ENCODE measurements around the gene BLM. TPM values are rescaled to one million over a fixed set of nuclear protein-coding genes. Genes with fewer than 3 reads are reported as not detected.
A peak's percentile ranks its signal among the peaks of the same experiment; 100 is the strongest.

BLM gene
- total and polyA plus RNA-seq, 2 of the 4 experiments (the other 2 are of a cell fraction), result 2.5 to 6.5 TPM

- ATAC-seq (ENCODE audit: low read depth), result no peak
- peaks cover 12% of the 10 kb centered on the region for H3K9me1 ChIP-seq (ENCODE audit: insufficient read depth, low read length)
- H2BK5ac ChIP-seq (ENCODE audit: low read depth, low read length, poor library complexity, severe bottlenecking), result no peak overlapping the region
- H3K4me3 ChIP-seq (ENCODE audit: insufficient read depth, low read depth, low read length), result no peak overlapping the region
- H2AFZ ChIP-seq (replicated peaks; ENCODE audit: low read length, poor library complexity), result peak overlapping the region; percentile 9
- H3K4ac ChIP-seq (ENCODE audit: low read depth, low read length), result no peak overlapping the region
- dilution Hi-C loops (cut with HindIII; ENCODE audit: low sequenced_read_pairs, unreplicated experiment), result no loop called here
- no peak overlapping the region for H2BK20ac ChIP-seq (ENCODE audit: low read depth, low read length)
- intact Hi-C loops (cut with micrococcal nuclease), result no loop called here
- H2AK9ac ChIP-seq (replicated peaks; ENCODE audit: low read depth, low read length, poor library complexity), result peak overlapping the region; percentile 59
- no TSS peak for BruUV-seq (replicated peaks)
- peak overlapping the region; percentile 41 for H3K14ac ChIP-seq (replicated peaks; ENCODE audit: low read depth, low read length)
- no peak for TF ChIP-seq BHLHE40 (IDR thresholded peaks at IDR 0.05; ENCODE audit: low read depth, low read length)
- TF ChIP-seq USF2 (IDR thresholded peaks at IDR 0.05; ENCODE audit: low read depth, low read length), result no peak
- no peak for TF ChIP-seq CTCF (conservative IDR thresholded peaks at IDR 0.05; ENCODE audit: low read depth, low read length)
- TF ChIP-seq MAFK (IDR thresholded peaks at IDR 0.05; ENCODE audit: low read depth, low read length), result no peak
- no peak for TF ChIP-seq SMC3 (IDR thresholded peaks at IDR 0.05; ENCODE audit: low read depth, low read length)
- TF ChIP-seq FOS (IDR thresholded peaks at IDR 0.05; ENCODE audit: low read depth, low read length), result no peak
- TF ChIP-seq MXI1 (IDR thresholded peaks at IDR 0.05; ENCODE audit: borderline replicate concordance, low read depth, low read length), result no peak
- no peak for TF ChIP-seq CEBPB (IDR thresholded peaks at IDR 0.05; ENCODE audit: low read depth, low read length)
- no peak for TF ChIP-seq RAD21 (IDR thresholded peaks at IDR 0.05; ENCODE audit: low read length)
- no peak for TF ChIP-seq MAZ (IDR thresholded peaks at IDR 0.05; ENCODE audit: borderline replicate concordance, low read depth, low read length)
- no peak for TF ChIP-seq RCOR1 (IDR thresholded peaks at IDR 0.05; ENCODE audit: insufficient replicate concordance, low read length)
- TF ChIP-seq ELK1 (IDR thresholded peaks at IDR 0.05; ENCODE audit: borderline replicate concordance, low read depth, low read length), result no peak
- TF ChIP-seq POLR2A (IDR thresholded peaks at IDR 0.05; ENCODE audit: low read depth, low read length), result no peak
- TF ChIP-seq NFE2L2 (IDR thresholded peaks at IDR 0.05; ENCODE audit: low read depth, low read length), result no peak
- no peak for TF ChIP-seq RFX5 (IDR thresholded peaks at IDR 0.05; ENCODE audit: low read depth, low read length)
- no peak for TF ChIP-seq CHD1 (IDR thresholded peaks at IDR 0.05; ENCODE audit: low read depth, low read length)
- H4K5ac ChIP-seq (ENCODE audit: low read depth, low read length), result no peak overlapping the region
- H2BK15ac ChIP-seq (ENCODE audit: low read depth, low read length), result no peak overlapping the region
- H3K4me2 ChIP-seq (ENCODE audit: low read depth, low read length), result no peak overlapping the region
- H3K79me1 ChIP-seq (ENCODE audit: low read depth in 1 of 2, low read length in 2 of 2), result no peaks in the 10 kb centered on the region
- H3K23ac ChIP-seq (ENCODE audit: low read depth, low read length), result no peak overlapping the region
- H3K18ac ChIP-seq (ENCODE audit: low read depth, low read length), result no peak overlapping the region; the same call in 1 of the 2 replicates
- H3K36me3 ChIP-seq (ENCODE audit: control insufficient read depth, insufficient read depth, low read length), result no peaks in the 10 kb centered on the region
- in situ Hi-C loops (cut with MboI; ENCODE audit: low sequenced_read_pairs), result no loop called here
- H2BK120ac ChIP-seq (ENCODE audit: low read depth, low read length), result peak overlapping the region; percentile 32; the same call in 1 of the 2 replicates
- no peaks in the 10 kb centered on the region for H3K9me3 ChIP-seq (ENCODE audit: control insufficient read depth, insufficient read depth, low read length)
- H2AK5ac ChIP-seq (ENCODE audit: low read depth, low read length), result no peak overlapping the region
- H3K4me1 ChIP-seq (ENCODE audit: control insufficient read depth, insufficient read depth, low read length), result peaks cover 20% of the 10 kb centered on the region
- WGBS, 2 experiments (ENCODE audit: extremely low coverage in 2 of 2, insufficient read length in 1 of 2), result no CpG with 5 or more reads among the region's 4 CpGs
- DNase-seq, result no peak
- no peak overlapping the region for H3K56ac ChIP-seq (ENCODE audit: extremely low read depth, insufficient read depth, low read length)
- ChIA-PET POLR2A (ENCODE audit: unreplicated experiment) (no interaction called here), CTCF (no interaction called here)
- no peak overlapping the region for H4K8ac ChIP-seq (ENCODE audit: low read depth in 2 of 2, low read length in 2 of 2)
- H4K20me1 ChIP-seq (ENCODE audit: insufficient read depth, low read length), result peaks cover 5% of the 10 kb centered on the region
- no peaks in the 10 kb centered on the region for H3K27me3 ChIP-seq (ENCODE audit: control insufficient read depth, insufficient read depth, low read length)
- H3K27ac ChIP-seq (ENCODE audit: insufficient read depth, low read length), result no peak overlapping the region
- no peak overlapping the region for H4K91ac ChIP-seq (ENCODE audit: insufficient read depth, low read depth, low read length)
- H3K9ac ChIP-seq (ENCODE audit: low read depth, low read length), result no peak overlapping the region
These were observed 33.3 kb upstream of the BLM start for GRCh38 chr15:90683876-90684275.
